HG02678 (cell line): ENCODE measurements around the gene TRPM7.
"Not testable (repeated sequence)": the region's sequence is repeated elsewhere in the genome, so short reads cannot be mapped to it uniquely, and the experiment has no call there.

Experiments used
- ATAC-seq: cut with Tn5 transposase; IDR thresholded peaks from one replicate; pipeline ENCODE4 v1.9.1; 2021; ENCODE audit warnings: mild to moderate bottlenecking, moderate library complexity; ENCODE audit not compliant: unreplicated experiment

Gene TRPM7

GRCh38 chr15:50665938-50666337 is 20.7 kb downstream of the TRPM7 start:
- no peak for ATAC-seq

- ATAC-seq, result no peak
Observed at GRCh38 chr15:50655555-50655954, 31.0 kb downstream of the TRPM7 start.

- ATAC-seq, result no peak
Observed at GRCh38 chr15:50653156-50653743, 33.3 kb downstream of the TRPM7 start.

GRCh38 chr15:50652671-50653070 is 33.9 kb downstream of the TRPM7 start:
- no peak for ATAC-seq

- ATAC-seq, result no peak
Observed at GRCh38 chr15:50641318-50641717, 45.3 kb downstream of the TRPM7 start.

GRCh38 chr15:50636146-50636545 is 50.5 kb downstream of the TRPM7 start:
- no peak for ATAC-seq

- ATAC-seq, result no peak
Observed at GRCh38 chr15:50633653-50634052, 52.9 kb downstream of the TRPM7 start.

GRCh38 chr15:50628421-50628820 is 58.2 kb downstream of the TRPM7 start:
- no peak for ATAC-seq

GRCh38 chr15:50627351-50628055 is 59.1 kb downstream of the TRPM7 start:
- no peak for ATAC-seq

- no peak for ATAC-seq
Observed at GRCh38 chr15:50624616-50625168, 61.9 kb downstream of the TRPM7 start.

GRCh38 chr15:50622361-50622943 is 64.1 kb downstream of the TRPM7 start:
- ATAC-seq, result not testable (repeated sequence)

GRCh38 chr15:50616960-50617359 is 69.6 kb downstream of the TRPM7 start:
- ATAC-seq, result not testable (repeated sequence)

GRCh38 chr15:50616554-50616953 is 70.0 kb downstream of the TRPM7 start:
- ATAC-seq, result not testable (repeated sequence)

GRCh38 chr15:50613600-50613999 is 73.0 kb downstream of the TRPM7 start:
- no peak for ATAC-seq

- no peak for ATAC-seq
Observed at GRCh38 chr15:50607129-50607528, 79.5 kb downstream of the TRPM7 start.

- ATAC-seq, result no peak
Observed at GRCh38 chr15:50605462-50605861, 81.1 kb downstream of the TRPM7 start.

- not testable (repeated sequence) for ATAC-seq
Observed at GRCh38 chr15:50602028-50602427, 84.6 kb downstream of the TRPM7 start.

GRCh38 chr15:50594311-50594710 is 92.3 kb downstream of the TRPM7 start:
- no peak for ATAC-seq

GRCh38 chr15:50593761-50594160 is 92.8 kb downstream of the TRPM7 start:
- no peak for ATAC-seq

- no peak for ATAC-seq
Observed at GRCh38 chr15:50590288-50590687, 96.3 kb downstream of the TRPM7 start.

GRCh38 chr15:50577492-50577891 is 109.1 kb downstream of the TRPM7 start:
- no peak for ATAC-seq

- no peak for ATAC-seq
Observed at GRCh38 chr15:50576166-50576565, 110.4 kb downstream of the TRPM7 start.
